Glomerular endothelial cell (primary cell): ENCODE measurements around the gene SF3B6. TPM values are rescaled to one million over a fixed set of nuclear protein-coding genes. Genes with fewer than 3 reads are reported as not detected.
"Not testable (repeated sequence)": the region's sequence is repeated elsewhere in the genome, so short reads cannot be mapped to it uniquely, and the experiment has no call there.

ENCODE experiments used
- DNase-seq: peaks from one replicate; pipeline ENCODE4 v3.0.0-alpha.2; 2011; ENCODE audit warnings: low read depth, low spot score; ENCODE audit errors: extremely low read depth
- total RNA-seq: library from RNA; depleted of rRNA; stranded (reverse); fragments of >200 nt; gene quantifications from 2 replicates; pipeline ENCODE4 v1.2.3, GENCODE V29; 2015

The SF3B6 gene
- total RNA-seq = 163 and 169 TPM in 2 replicates

GRCh38 chr2:24075915-24076848, at the start of gene SF3B6:
SF3B6 (minus strand) TSS chr2:24076326; CDS start chr2:24076229, 97 bp downstream.
- DNase-seq = peak; percentile 94

- DNase-seq = no peak
Measured at GRCh38 chr2:24123922-24124580, 47.9 kb upstream of the SF3B6 start.

- no peak for DNase-seq
Measured at GRCh38 chr2:24123195-24123921, 47.2 kb upstream of the SF3B6 start, which contains the start of the genes FAM228B and PFN4. FAM228B (plus strand) TSS chr2:24123469; CDS start chr2:24124362, 893 bp downstream. PFN4 (minus strand) TSS chr2:24123334; CDS start chr2:24122535, 799 bp downstream.

GRCh38 chr2:24122366-24123194, 46.5 kb upstream of the SF3B6 start:
- no peak for DNase-seq

- DNase-seq = no peak
Measured at GRCh38 chr2:24121469-24121868, 45.3 kb upstream of the SF3B6 start.

- no peak for DNase-seq
Measured at GRCh38 chr2:24121066-24121465, 44.9 kb upstream of the SF3B6 start.

- DNase-seq = no peak
Measured at GRCh38 chr2:24117902-24118301, 41.8 kb upstream of the SF3B6 start.

- DNase-seq = no peak
Measured at GRCh38 chr2:24115057-24115456, 38.9 kb upstream of the SF3B6 start.

- no peak for DNase-seq
Measured at GRCh38 chr2:24111407-24111901, 35.3 kb upstream of the SF3B6 start.

GRCh38 chr2:24110660-24111303, 34.7 kb upstream of the SF3B6 start:
- no peak for DNase-seq

- not testable (repeated sequence) for DNase-seq
Measured at GRCh38 chr2:24109431-24109830, 33.3 kb upstream of the SF3B6 start.

- DNase-seq = no peak
Measured at GRCh38 chr2:24107336-24107735, 31.2 kb upstream of the SF3B6 start.

- DNase-seq = no peak
Measured at GRCh38 chr2:24106786-24107185, 30.7 kb upstream of the SF3B6 start.

GRCh38 chr2:24105816-24106215, 29.7 kb upstream of the SF3B6 start:
- no peak for DNase-seq

GRCh38 chr2:24104906-24105305, 28.8 kb upstream of the SF3B6 start:
- no peak for DNase-seq

- DNase-seq = no peak
Measured at GRCh38 chr2:24104110-24104650, 28.1 kb upstream of the SF3B6 start.

- DNase-seq = no peak
Measured at GRCh38 chr2:24102677-24103076, 26.6 kb upstream of the SF3B6 start.

- no peak for DNase-seq
Measured at GRCh38 chr2:24101992-24102391, 25.9 kb upstream of the SF3B6 start.

GRCh38 chr2:24100732-24101131, 24.6 kb upstream of the SF3B6 start:
- not testable (repeated sequence) for DNase-seq
